Panc1 (cell line): ENCODE data around the gene SLC9A1. TPM values are rescaled to one million over a fixed set of nuclear protein-coding genes. Genes with fewer than 3 reads are reported as not detected.

Experiments used
- ATAC-seq: fragments of 200-7000 bp; cut with Tn5 transposase; 2 replicates; pipeline ENCODE4 v1.9.1; 2020; ENCODE audit warnings: mild to moderate bottlenecking, moderate library complexity
- BruUV-seq: library from RNA; stranded (reverse); fragments of 400-500 nt; replicated peaks from 2 replicates; lab custom pipeline; 2021; lab: Mats Ljungman, UMichigan
- CTCF ChIA-PET: fragments of 300-600 bp; sonication (Branson Sonifier 250); formaldehyde crosslinking; loops from one replicate; lab custom pipeline; 2022; ENCODE audit warnings: antibody characterized with exemption; lab: Charles Lee
- POLR2A ChIA-PET: fragments of 300-600 bp; sonication (Branson Sonifier 250); formaldehyde crosslinking; loops from one replicate; lab custom pipeline; 2022; ENCODE audit warnings: antibody characterized with exemption; lab: Charles Lee
- DNase-seq: peaks from one replicate; pipeline ENCODE4 v3.0.0-alpha.2; 2010; ENCODE audit warnings: low read depth, low spot score
- H3K27ac ChIP-seq: 2 replicates; pipeline ENCODE4 v1.5.1; 2011; ENCODE audit warnings: mild to moderate bottlenecking, low read length, inconsistent platforms
- H3K27me3 ChIP-seq: fragments of 200-500 bp; sonication (Bioruptor generic); 2 replicates; pipeline ENCODE4 v1.6.0; 2014; ENCODE audit warnings: low read length, inconsistent platforms; ENCODE audit not compliant: control insufficient read depth, insufficient read depth
- H3K36me3 ChIP-seq: fragments of 200-500 bp; sonication (Bioruptor generic); 2 replicates; pipeline ENCODE4 v1.5.1; 2014; ENCODE audit warnings: inconsistent platforms, mild to moderate bottlenecking, low read length, moderate library complexity; ENCODE audit not compliant: control insufficient read depth, insufficient read depth
- H3K4me1 ChIP-seq: 2 replicates; pipeline ENCODE4 v1.5.1; 2011; ENCODE audit warnings: inconsistent platforms, mild to moderate bottlenecking, low read length, moderate library complexity; ENCODE audit not compliant: control insufficient read depth, insufficient read depth
- H3K4me3 ChIP-seq, 2 experiments: 2 replicates each; pipeline ENCODE4 v1.5.1; 2011 to 2012; ENCODE audit warnings: low read depth in 2 of 2, low read length in 2 of 2, mild to moderate bottlenecking in 2 of 2, inconsistent platforms in 1 of 2, moderate library complexity in 1 of 2
- H3K9me3 ChIP-seq: fragments of 200-500 bp; sonication (Bioruptor generic); 2 replicates; pipeline ENCODE4 v1.5.1; 2014; ENCODE audit warnings: low read depth, mild to moderate bottlenecking, inconsistent platforms, low read length, moderate library complexity; ENCODE audit not compliant: control insufficient read depth, insufficient read depth
- CTCF ChIP-seq: fragments of 450-650 bp; IDR thresholded peaks from 2 replicates; pipeline ENCODE4 v1.5.1; 2017; ENCODE audit warnings: mild to moderate bottlenecking
- POLR2AphosphoS5 ChIP-seq: IDR thresholded peaks from 2 replicates; pipeline ENCODE4 v1.6.1; 2012; ENCODE audit warnings: mild to moderate bottlenecking, low read depth, low read length, moderate library complexity
- SIN3A ChIP-seq: IDR thresholded peaks from 2 replicates; pipeline ENCODE4 v1.6.1; 2012; ENCODE audit warnings: low read depth, mild to moderate bottlenecking, low read length, moderate library complexity, borderline replicate concordance; ENCODE audit not compliant: insufficient read depth
- TCF7L2 ChIP-seq: IDR thresholded peaks from 2 replicates; pipeline ENCODE4 v1.6.1; 2011; ENCODE audit warnings: mild to moderate bottlenecking, low read depth, low read length, inconsistent platforms
- in situ Hi-C: cut with HindIII; loops from 2 replicates; pipeline ENCODE4 v1.10.0; 2016; ENCODE audit warnings: low sequenced_read_pairs, low pct_unique_long_range_greater_than_20kb
- intact Hi-C: fragments of 100-400 bp; cut with micrococcal nuclease; formaldehyde crosslinking; loops from one replicate; pipeline ENCODE4 v1.10.0; 2022; ENCODE audit not compliant: unreplicated experiment
- total RNA-seq: library from RNA; stranded (reverse); gene quantifications from one replicate; pipeline ENCODE4 v1.2.1, GENCODE V29; 2021; ENCODE audit not compliant: unreplicated experiment
- TF ChIP-seq, protein P1 (sequence below), 2 experiments: IDR thresholded peaks; 2 replicates each; pipeline ENCODE4 v1.6.1; 2011 to 2012; ENCODE audit warnings: low read depth in 2 of 2, control low read depth in 1 of 2, low read length in 1 of 2, mild to moderate bottlenecking in 1 of 2, moderate library complexity in 1 of 2; ENCODE audit not compliant: insufficient read depth in 1 of 2

Gene SLC9A1
- total RNA-seq, 1 experiment from 2014 or later = 31.3 TPM

- in situ Hi-C loops (no loop called here), intact Hi-C loops (no loop called here)
- H3K4me1 ChIP-seq = peaks cover 37% of the 10 kb centered on the region
- DNase-seq (no peak), ATAC-seq (no peak)
- BruUV-seq = no TSS peak
- no peak overlapping the region for H3K27ac ChIP-seq
- no peaks in the 10 kb centered on the region for H3K27me3 ChIP-seq
- ChIA-PET POLR2A (interaction anchor here (0.7 kb wide), 1 partner anchor 74 kb away, joined by 4 read pairs; no protein-coding TSS in a partner anchor), CTCF (interaction anchor here (0.7 kb wide), 1 partner anchor 104 kb away, joined by 5 read pairs; no protein-coding TSS in a partner anchor)
- H3K9me3 ChIP-seq = no peaks in the 10 kb centered on the region
- H3K4me3 ChIP-seq = no peak overlapping the region
- no peaks in the 10 kb centered on the region for H3K36me3 ChIP-seq
- TF ChIP-seq POLR2AphosphoS5 (no peak), CTCF (no peak), TCF7L2 (no peak), SIN3A (no peak)
- TF ChIP-seq, protein P1, sequence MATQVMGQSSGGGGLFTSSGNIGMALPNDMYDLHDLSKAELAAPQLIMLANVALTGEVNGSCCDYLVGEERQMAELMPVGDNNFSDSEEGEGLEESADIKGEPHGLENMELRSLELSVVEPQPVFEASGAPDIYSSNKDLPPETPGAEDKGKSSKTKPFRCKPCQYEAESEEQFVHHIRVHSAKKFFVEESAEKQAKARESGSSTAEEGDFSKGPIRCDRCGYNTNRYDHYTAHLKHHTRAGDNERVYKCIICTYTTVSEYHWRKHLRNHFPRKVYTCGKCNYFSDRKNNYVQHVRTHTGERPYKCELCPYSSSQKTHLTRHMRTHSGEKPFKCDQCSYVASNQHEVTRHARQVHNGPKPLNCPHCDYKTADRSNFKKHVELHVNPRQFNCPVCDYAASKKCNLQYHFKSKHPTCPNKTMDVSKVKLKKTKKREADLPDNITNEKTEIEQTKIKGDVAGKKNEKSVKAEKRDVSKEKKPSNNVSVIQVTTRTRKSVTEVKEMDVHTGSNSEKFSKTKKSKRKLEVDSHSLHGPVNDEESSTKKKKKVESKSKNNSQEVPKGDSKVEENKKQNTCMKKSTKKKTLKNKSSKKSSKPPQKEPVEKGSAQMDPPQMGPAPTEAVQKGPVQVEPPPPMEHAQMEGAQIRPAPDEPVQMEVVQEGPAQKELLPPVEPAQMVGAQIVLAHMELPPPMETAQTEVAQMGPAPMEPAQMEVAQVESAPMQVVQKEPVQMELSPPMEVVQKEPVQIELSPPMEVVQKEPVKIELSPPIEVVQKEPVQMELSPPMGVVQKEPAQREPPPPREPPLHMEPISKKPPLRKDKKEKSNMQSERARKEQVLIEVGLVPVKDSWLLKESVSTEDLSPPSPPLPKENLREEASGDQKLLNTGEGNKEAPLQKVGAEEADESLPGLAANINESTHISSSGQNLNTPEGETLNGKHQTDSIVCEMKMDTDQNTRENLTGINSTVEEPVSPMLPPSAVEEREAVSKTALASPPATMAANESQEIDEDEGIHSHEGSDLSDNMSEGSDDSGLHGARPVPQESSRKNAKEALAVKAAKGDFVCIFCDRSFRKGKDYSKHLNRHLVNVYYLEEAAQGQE (IDR thresholded peaks at IDR 0.05; ENCODE audit: insufficient read depth in 1 of 2, low read depth in 2 of 2, low read length in 1 of 2) = no peak
Observed at GRCh38 chr1:27147842-27148518, 6.9 kb downstream of the SLC9A1 start.

DNA sequence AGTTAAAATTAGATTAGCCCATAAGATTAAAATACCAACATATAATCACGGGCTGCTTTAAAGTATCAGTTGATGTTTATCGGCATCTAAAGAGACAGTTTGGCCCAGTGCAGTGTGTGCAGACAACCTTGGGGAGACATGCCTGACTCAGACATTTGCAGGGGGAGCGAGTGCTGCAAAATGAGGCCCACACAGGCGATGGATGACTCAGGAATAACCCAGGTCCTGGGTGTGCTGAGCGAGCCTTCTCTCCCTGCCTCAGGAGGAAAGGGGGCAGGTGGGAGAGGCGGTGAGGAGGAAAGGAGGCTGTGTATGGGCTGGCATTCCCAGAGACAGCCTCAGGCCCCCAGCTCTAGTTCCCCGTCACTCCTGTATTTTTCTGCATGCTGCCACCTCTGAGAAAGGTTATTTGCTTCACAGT lies 9.0 kb downstream of the SLC9A1 start:
- Histone ChIP-seq H3K27ac (0 out of 2 replicates have a peak overlapping the region, but pooled peaks have one; percentile 58), H3K27me3 (no peaks in the 10 kb centered on the region), H3K9me3 (no peaks in the 10 kb centered on the region), H3K4me1 (peaks cover 36% of the 10 kb centered on the region), H3K4me3 (no peak overlapping the region), H3K36me3 (no peaks in the 10 kb centered on the region)
- CTCF ChIA-PET = no interaction called here
- intact Hi-C loops (no loop called here), in situ Hi-C loops (no loop called here)
- no TSS peak for BruUV-seq
- DNase-seq (no peak), ATAC-seq (0 out of 2 replicates have a peak, but pooled peaks have one; percentile 33)
- TF ChIP-seq CTCF (no peak), TCF7L2 (no peak)
- POLR2A ChIA-PET = interaction anchor here (0.5 to 1.5 kb wide), 3 partner anchors 9 to 69 kb away, joined by 3 to 11 read pairs (median 4); partner anchors contain the start of gene SLC9A1
